Left colon (tissue), 2 donors: ENCODE results near the gene OR5AC2. TPM values are rescaled to one million over a fixed set of nuclear protein-coding genes. Genes with fewer than 3 reads are reported as not detected.

Experiments used
- ATAC-seq: fragments of 200-7000 bp; cut with Tn5 transposase; one replicate; pipeline ENCODE4 v1.9.1; 2020; ENCODE audit warnings: mild to moderate bottlenecking, moderate library complexity
- DNase-seq, 2 donors: peaks; one replicate each; pipeline ENCODE4 v3.0.0-alpha.2; 2020
- intact Hi-C, 2 donors: fragments of 100-400 bp; cut with DNase I in 1 of 2; cut with micrococcal nuclease in 1 of 2; formaldehyde crosslinking; loops; one replicate each; pipeline versions ENCODE4 v1.11.2 to v1.14.0; 2022; cut with DNase I, micrococcal nuclease
- total RNA-seq, 2 donors: library from RNA; stranded (reverse); fragmentation: NEBNext Ultra II Directional; extraction: Animal tissue kit (Norgen Biotek cat#: 25700); gene quantifications; one replicate each; pipeline ENCODE4 v1.2.1, GENCODE V29; 2021
- donor health status: DM: no; HTN: no; CAD: no.
- donor health status: DM: yes; HTN: yes; CAD: no.

Gene OR5AC2
- total RNA-seq, 2 donors from 2014 or later = not detected

DNA sequence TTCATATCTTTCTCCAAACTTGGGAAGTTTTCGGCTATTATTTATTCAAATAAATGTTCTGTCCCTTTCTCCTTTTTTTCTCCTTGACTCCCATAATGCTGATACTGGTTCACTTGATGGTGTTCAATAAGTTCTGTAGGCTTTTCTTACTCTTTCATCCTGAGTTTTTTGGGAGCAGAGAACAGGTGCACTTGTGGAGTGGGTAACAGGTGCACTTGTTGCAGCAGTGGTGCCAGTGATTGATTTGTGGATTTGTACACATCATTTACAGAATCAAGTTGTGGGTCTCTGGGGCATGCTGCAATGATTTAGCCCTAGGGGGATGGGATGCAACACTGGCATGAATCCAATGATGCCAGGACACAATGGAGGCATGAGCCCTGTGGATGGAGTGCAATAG, 28.7 kb downstream of the OR5AC2 start:
- DNase-seq (no peak), ATAC-seq (no peak)
- intact Hi-C loops = no loop called here

DNA sequence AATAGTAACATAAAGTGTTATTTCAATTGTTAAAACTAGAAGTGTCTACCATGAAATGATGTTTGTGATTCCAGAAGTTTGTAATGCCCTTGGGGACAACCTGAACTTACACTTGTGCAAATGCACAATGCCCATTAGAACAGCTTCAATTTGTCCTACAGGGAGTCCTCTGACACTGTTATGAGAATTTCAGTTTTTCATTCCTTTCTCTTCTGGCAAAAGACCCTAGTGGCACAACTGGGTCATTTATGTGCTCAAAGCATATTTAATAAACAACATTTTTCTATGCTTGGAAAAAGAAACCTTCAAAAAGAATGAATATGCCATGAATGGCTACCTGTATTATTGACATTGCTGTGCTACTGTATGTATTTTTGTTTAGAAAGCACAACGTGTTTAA, 43.4 kb downstream of the OR5AC2 start, which contains the start of gene OR5H1:
OR5H1 (plus strand) TSS at position 301 of the 400 bp plus-strand sequence. CDS start 1,977 bp downstream, outside the sequence.
- intact Hi-C loops = no loop called here
- ATAC-seq (no peak), DNase-seq (no peak)

- DNase-seq (no peak), ATAC-seq (no peak)
- intact Hi-C loops = no loop called here
These were observed 49.7 kb downstream of the OR5AC2 start for GRCh38 chr3:98136631-98137030.

Other genes starting within 250 kb of the OR5AC2 start
- 10 to 100 TPM; 18.7 to 20.2 TPM for gene RIOX2, start 114.7 kb upstream of the OR5AC2 start, total RNA-seq
- not detected for gene GABRR3, start 51.9 kb upstream of the OR5AC2 start, total RNA-seq
- gene OR5H1, start 43.5 kb downstream of the OR5AC2 start, total RNA-seq = not detected
- not detected for gene OR5H14, start 60.3 kb downstream of the OR5AC2 start, total RNA-seq
- gene OR5H15, start 79.5 kb downstream of the OR5AC2 start, total RNA-seq = not detected
- gene OR5H6, start 177.1 kb downstream of the OR5AC2 start, total RNA-seq = not detected
- not detected for gene OR5H2, start 195.3 kb downstream of the OR5AC2 start, total RNA-seq